ENCODE results near the gene DYSF.

DNA sequence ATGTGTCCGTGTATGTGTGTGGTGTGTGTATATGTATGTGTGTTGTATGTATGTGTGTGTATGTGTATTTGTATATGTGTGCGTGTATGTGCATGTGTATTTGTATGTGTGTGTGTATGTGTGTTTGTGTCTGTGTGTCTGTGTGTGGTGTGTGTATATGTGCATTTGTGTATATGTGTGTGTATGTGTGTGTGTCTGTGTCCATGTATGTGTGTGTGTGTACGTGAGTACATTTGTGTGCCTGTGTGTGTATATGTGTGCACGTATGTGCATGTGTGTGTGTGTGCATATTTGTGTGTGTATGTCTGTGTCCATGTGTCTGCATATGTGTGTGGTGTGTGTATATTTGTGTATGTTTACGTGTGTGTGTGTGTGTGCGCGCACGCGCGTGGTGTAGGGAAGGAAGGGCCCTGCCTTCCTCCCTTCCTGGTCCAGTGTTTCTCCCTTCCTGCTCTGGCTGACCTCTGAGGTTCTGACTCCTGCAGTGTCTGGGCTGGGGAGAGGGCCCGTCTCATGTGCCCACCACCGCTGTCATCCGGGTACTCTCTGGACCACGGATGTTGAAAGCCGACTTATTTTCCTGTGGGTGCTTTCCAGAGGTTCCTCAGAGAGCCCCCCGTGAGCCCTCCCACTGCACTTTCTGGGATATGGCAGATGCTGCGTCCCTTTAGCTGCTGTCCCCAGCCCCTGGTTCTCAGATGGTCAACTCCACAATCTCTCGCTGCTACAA is 209.5 kb downstream of the DYSF start:
- no peak for TF ChIP-seq CTCF (IDR thresholded peaks at IDR 0.05)
- no peak for TF ChIP-seq POLR2A (IDR thresholded peaks at IDR 0.05)

Measured in esophagus squamous epithelium (tissue), 4 donors.